Mesothelial cell of epicardium (in vitro differentiated cells): Measurements from ENCODE around the gene CAPN10. TPM values are rescaled to one million over a fixed set of nuclear protein-coding genes. Genes with fewer than 3 reads are reported as not detected.
"Not testable (repeated sequence)": the region's sequence is repeated elsewhere in the genome, so short reads cannot be mapped to it uniquely, and the experiment has no call there.

Source experiments
- DNase-seq, 2 experiments: peaks; one replicate each; pipeline ENCODE4 v3.0.0; 2021; ENCODE audit warnings: low spot score in 2 of 2; ENCODE audit not compliant: unreplicated experiment in 2 of 2
- H3K27ac Mint-ChIP-seq: 2 replicates; pipeline ENCODE4 v1.8.0; 2021; ENCODE audit warnings: mixed read lengths
- H3K27me3 Mint-ChIP-seq: 2 replicates; pipeline ENCODE4 v1.8.0; 2021; ENCODE audit warnings: low read depth, mixed read lengths
- H3K36me3 Mint-ChIP-seq: 2 replicates; pipeline ENCODE4 v1.8.0; 2021; ENCODE audit warnings: mixed read lengths
- H3K4me1 Mint-ChIP-seq: 2 replicates; pipeline ENCODE4 v1.8.0; 2021; ENCODE audit warnings: mixed read lengths
- H3K4me3 Mint-ChIP-seq: 2 replicates; pipeline ENCODE4 v1.8.0; 2021; ENCODE audit warnings: mild to moderate bottlenecking, moderate library complexity, mixed read lengths
- H3K9me3 Mint-ChIP-seq: 2 replicates; pipeline ENCODE4 v1.8.0; 2021; ENCODE audit warnings: mixed read lengths
- CTCF ChIP-seq: fragments of 200-600 bp; sonication (generic); IDR thresholded peaks from one replicate; pipeline ENCODE4 v1.5.0; 2021; ENCODE audit warnings: antibody characterized with exemption; ENCODE audit not compliant: unreplicated experiment
- total RNA-seq: library from RNA; stranded (reverse); gene quantifications from 3 replicates; pipeline ENCODE4 v1.2.1, GENCODE V29; 2021

Gene CAPN10
- total RNA-seq, 1 donor from 2014 or later, result 58.6 TPM

GRCh38 chr2:240560480-240561324 is 25.8 kb upstream of the CAPN10 start:
- Mint-ChIP-seq H3K27me3 (no peaks in the 10 kb centered on the region), H3K4me1 (peaks cover 41% of the 10 kb centered on the region), H3K36me3 (peaks cover 3% of the 10 kb centered on the region), H3K9me3 (no peaks in the 10 kb centered on the region), H3K27ac (peak overlapping the region; percentile 61), H3K4me3 (peak overlapping the region; percentile 69)
- TF ChIP-seq CTCF, result peak; percentile 15
- peak; percentile 99 for DNase-seq

- TF ChIP-seq CTCF, result no peak
- no peak for DNase-seq
- H3K36me3 Mint-ChIP-seq, result peaks cover 3% of the 10 kb centered on the region
Observed at GRCh38 chr2:240561325-240561971, 25.1 kb upstream of the CAPN10 start.

GRCh38 chr2:240563231-240563630 is 23.3 kb upstream of the CAPN10 start:
- H3K4me3 Mint-ChIP-seq, H3K9me3 Mint-ChIP-seq, H3K36me3 Mint-ChIP-seq, H3K27me3 Mint-ChIP-seq, H3K27ac Mint-ChIP-seq, DNase-seq: not testable (repeated sequence)
- peaks cover 48% of the 10 kb centered on the region for H3K4me1 Mint-ChIP-seq

More at GRCh38 chr2:240561325-240561971, 25.1 kb upstream of the CAPN10 start:
- Mint-ChIP-seq H3K4me3 (peak overlapping the region; percentile 63), H3K27ac (peak overlapping the region; percentile 61), H3K4me1 (peaks cover 44% of the 10 kb centered on the region), H3K9me3 (no peaks in the 10 kb centered on the region), H3K27me3 (no peaks in the 10 kb centered on the region)

GRCh38 chr2:240563951-240564560 is 22.5 kb upstream of the CAPN10 start:
- Mint-ChIP-seq H3K9me3 (no peaks in the 10 kb centered on the region), H3K4me1 (peaks cover 40% of the 10 kb centered on the region), H3K27me3 (no peaks in the 10 kb centered on the region), H3K36me3 (peaks cover 3% of the 10 kb centered on the region), H3K27ac (no peak overlapping the region), H3K4me3 (no peak overlapping the region)
- TF ChIP-seq CTCF, result no peak
- no peak for DNase-seq

GRCh38 chr2:240564561-240565332 is 21.8 kb upstream of the CAPN10 start:
- H3K4me1 Mint-ChIP-seq, result peaks cover 40% of the 10 kb centered on the region
- peaks cover 3% of the 10 kb centered on the region for H3K36me3 Mint-ChIP-seq
- no peaks in the 10 kb centered on the region for H3K27me3 Mint-ChIP-seq
- H3K4me3 Mint-ChIP-seq, result no peak overlapping the region
- H3K27ac Mint-ChIP-seq, result peak overlapping the region; percentile 44
- TF ChIP-seq CTCF, result no peak
- no peaks in the 10 kb centered on the region for H3K9me3 Mint-ChIP-seq
- DNase-seq, result peak in 1 of 2 experiments; percentile 32
